DND-41 (cell line): ENCODE measurements around the gene PMFBP1.

Source experiments
- ATAC-seq: fragments of 200-7000 bp; cut with Tn5 transposase; 3 replicates; pipeline ENCODE4 v1.9.1; 2021; ENCODE audit warnings: low read depth; ENCODE audit not compliant: insufficient read depth
- DNase-seq: peaks from one replicate; pipeline ENCODE4 v3.0.0-alpha.2; 2020
- H2AFZ ChIP-seq: 2 replicates; pipeline ENCODE4 v1.6.0; 2012; ENCODE audit warnings: low read depth, low read length
- H3K27ac ChIP-seq: 2 replicates; pipeline ENCODE4 v1.5.1; 2012; ENCODE audit warnings: low read length, inconsistent platforms
- H3K27me3 ChIP-seq: fragments of 200-600 bp; sonication (generic); 2 replicates; pipeline ENCODE4 v1.6.0; 2012; ENCODE audit warnings: low read length, mild to moderate bottlenecking, inconsistent platforms; ENCODE audit not compliant: insufficient read depth, poor library complexity
- H3K36me3 ChIP-seq: 2 replicates; pipeline ENCODE4 v1.5.1; 2012; ENCODE audit warnings: low read length, inconsistent platforms; ENCODE audit not compliant: insufficient read depth
- H3K4me1 ChIP-seq: 2 replicates; pipeline ENCODE4 v1.5.1; 2012; ENCODE audit warnings: mild to moderate bottlenecking, low read length; ENCODE audit not compliant: insufficient read depth
- H3K4me2 ChIP-seq: 2 replicates; pipeline ENCODE4 v1.6.0; 2012; ENCODE audit warnings: mild to moderate bottlenecking, moderate library complexity, low read length, inconsistent platforms; ENCODE audit not compliant: insufficient read depth
- H3K4me3 ChIP-seq, 2 experiments: fragments of 200-600 bp in 1 of 2; shearing (Covaris generic) in 1 of 2; 2 replicates each; pipeline ENCODE4 v1.5.1; 2012 to 2016; ENCODE audit warnings: inconsistent platforms in 2 of 2, low read length in 2 of 2, mild to moderate bottlenecking in 2 of 2, low read depth in 1 of 2, moderate library complexity in 1 of 2
- H3K79me2 ChIP-seq: 2 replicates; pipeline ENCODE4 v1.6.0; 2012; ENCODE audit warnings: low read length, inconsistent platforms; ENCODE audit not compliant: insufficient read depth
- H3K9ac ChIP-seq: 2 replicates; pipeline ENCODE4 v1.6.0; 2012; ENCODE audit warnings: low read depth, mild to moderate bottlenecking, inconsistent platforms, low read length, moderate library complexity
- H3K9me3 ChIP-seq: 2 replicates; pipeline ENCODE4 v1.5.1; 2012; ENCODE audit warnings: low read length, moderate library complexity, mild to moderate bottlenecking, inconsistent platforms; ENCODE audit not compliant: insufficient read depth, severe bottlenecking
- H4K20me1 ChIP-seq: 2 replicates; pipeline ENCODE4 v1.6.0; 2012; ENCODE audit warnings: low read length; ENCODE audit not compliant: insufficient read depth
- CTCF ChIP-seq: IDR thresholded peaks from 2 replicates; pipeline ENCODE4 v1.5.1; 2012; ENCODE audit warnings: borderline replicate concordance, low read length, moderate library complexity, mild to moderate bottlenecking; ENCODE audit not compliant: poor library complexity, severe bottlenecking; ENCODE audit errors: extremely low read depth
- EZH2 ChIP-seq: IDR thresholded peaks from 3 replicates; pipeline ENCODE4 v1.6.1; 2012; ENCODE audit warnings: borderline replicate concordance, low read depth, mild to moderate bottlenecking, moderate library complexity, low read length, inconsistent platforms; ENCODE audit not compliant: severe bottlenecking

The PMFBP1 gene

GRCh38 chr16:72092832-72093447 is 79.0 kb downstream of the PMFBP1 start:
- Histone ChIP-seq H3K36me3 (peaks cover 56% of the 10 kb centered on the region), H4K20me1 (peaks cover 8% of the 10 kb centered on the region; the same call in 1 of the 2 replicates), H3K27me3 (no peaks in the 10 kb centered on the region), H2AFZ (peak overlapping the region; percentile 93), H3K27ac (peak overlapping the region; percentile 78), H3K79me2 (peaks cover 71% of the 10 kb centered on the region), H3K4me3 (peak overlapping the region; percentile 83 to 86), H3K9ac (peak overlapping the region; percentile 77), H3K9me3 (no peaks in the 10 kb centered on the region), H3K4me1 (peaks cover 46% of the 10 kb centered on the region), H3K4me2 (peak overlapping the region; percentile 94)
- ATAC-seq (no peak; the same call in 1 of the 3 replicates), DNase-seq (peak; percentile 25)
- TF ChIP-seq EZH2 = no peak
- no peak for TF ChIP-seq CTCF

DNA sequence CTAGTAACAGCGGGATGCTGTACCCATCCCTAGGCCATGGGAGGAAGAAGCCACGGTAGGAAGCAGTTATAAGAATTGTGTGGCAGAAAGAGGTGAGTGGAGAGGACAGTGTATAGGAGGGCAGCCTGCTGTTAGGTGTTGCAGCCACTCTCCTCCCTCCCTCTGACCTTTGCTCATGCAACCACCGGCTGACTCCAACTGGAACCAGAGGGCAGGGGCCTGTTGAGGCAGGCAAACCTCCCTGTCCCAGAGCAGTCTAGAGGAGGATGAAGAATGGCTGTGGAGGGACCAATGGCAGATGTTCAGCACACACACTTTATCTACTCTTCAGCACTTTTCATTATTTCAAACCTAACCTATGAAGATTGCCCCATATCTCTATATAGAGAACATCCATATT is 80.7 kb downstream of the PMFBP1 start:
- Histone ChIP-seq H3K4me2 (peak overlapping the region; percentile 94), H3K36me3 (peaks cover 54% of the 10 kb centered on the region), H3K27ac (no peak overlapping the region), H4K20me1 (peaks cover 8% of the 10 kb centered on the region; the same call in 1 of the 2 replicates), H3K27me3 (no peaks in the 10 kb centered on the region), H3K4me1 (peaks cover 42% of the 10 kb centered on the region), H3K4me3 (peak overlapping the region in 1 of 2 experiments; percentile 18; a peak in 1 of 4 replicates), H3K9me3 (no peaks in the 10 kb centered on the region), H3K9ac (peak overlapping the region; percentile 77; the same call in 1 of the 2 replicates), H3K79me2 (peaks cover 63% of the 10 kb centered on the region), H2AFZ (no peak overlapping the region)
- ATAC-seq (no peak), DNase-seq (no peak)
- TF ChIP-seq CTCF (no peak), EZH2 (no peak)

GRCh38 chr16:72085002-72085401 is 87.0 kb downstream of the PMFBP1 start:
- no peaks in the 10 kb centered on the region for H3K27me3 ChIP-seq
- no peaks in the 10 kb centered on the region for H3K4me1 ChIP-seq
- H3K9ac ChIP-seq = no peak overlapping the region
- H3K36me3 ChIP-seq = peaks cover 55% of the 10 kb centered on the region
- H2AFZ ChIP-seq = no peak overlapping the region
- H3K4me3 ChIP-seq = no peak overlapping the region
- H3K79me2 ChIP-seq = peaks cover 3% of the 10 kb centered on the region
- H3K27ac ChIP-seq = no peak overlapping the region
- TF ChIP-seq EZH2 (no peak), CTCF (no peak)
- peaks cover 13% of the 10 kb centered on the region for H3K9me3 ChIP-seq
- ATAC-seq (no peak), DNase-seq (no peak)
- H4K20me1 ChIP-seq = peaks cover 3% of the 10 kb centered on the region; the same call in 1 of the 2 replicates
- no peak overlapping the region for H3K4me2 ChIP-seq
